Measurements from ENCODE around the gene CDKAL1.
"Not testable (repeated sequence)": the region's sequence is repeated elsewhere in the genome, so short reads cannot be mapped to it uniquely, and the experiment has no call there.

Gene CDKAL1

DNA sequence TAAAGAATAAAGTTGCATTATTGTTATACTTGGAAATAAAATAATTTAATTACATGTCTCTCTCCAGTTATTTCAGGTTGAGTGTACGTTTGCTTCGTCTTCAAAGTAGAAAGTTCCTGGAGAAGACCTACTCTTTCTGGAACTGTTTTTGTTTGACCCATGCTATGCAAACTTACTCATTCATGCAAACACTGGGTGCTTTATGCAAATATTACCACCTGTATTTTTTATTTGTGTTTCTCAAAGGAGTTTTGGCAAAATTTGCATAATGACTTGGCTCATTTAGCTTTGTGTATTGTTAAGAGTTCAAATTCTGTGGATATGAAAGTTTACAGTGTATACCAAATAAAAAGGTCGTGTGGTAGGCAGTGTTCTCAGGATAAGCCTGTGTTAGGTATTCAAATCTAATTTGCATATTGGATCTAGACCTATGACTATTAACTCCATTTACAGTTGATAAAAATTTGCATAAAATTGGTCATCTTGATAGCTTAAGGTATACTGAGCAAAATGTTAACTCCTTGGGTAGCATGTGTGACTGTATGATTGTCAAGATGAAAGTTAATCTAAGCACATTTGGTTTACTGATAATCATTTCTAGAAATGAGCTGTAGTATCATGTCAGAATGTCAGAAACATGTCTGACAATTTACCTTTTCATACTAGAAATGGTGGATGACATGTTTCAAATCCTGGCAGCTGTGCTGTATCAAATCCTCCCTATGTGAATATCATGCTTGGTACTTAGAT, 65.2 kb downstream of the CDKAL1 start:
- no peak for DNase-seq

- DNase-seq: no peak
Measured at GRCh38 chr6:20600831-20601230, 66.6 kb downstream of the CDKAL1 start.

DNA sequence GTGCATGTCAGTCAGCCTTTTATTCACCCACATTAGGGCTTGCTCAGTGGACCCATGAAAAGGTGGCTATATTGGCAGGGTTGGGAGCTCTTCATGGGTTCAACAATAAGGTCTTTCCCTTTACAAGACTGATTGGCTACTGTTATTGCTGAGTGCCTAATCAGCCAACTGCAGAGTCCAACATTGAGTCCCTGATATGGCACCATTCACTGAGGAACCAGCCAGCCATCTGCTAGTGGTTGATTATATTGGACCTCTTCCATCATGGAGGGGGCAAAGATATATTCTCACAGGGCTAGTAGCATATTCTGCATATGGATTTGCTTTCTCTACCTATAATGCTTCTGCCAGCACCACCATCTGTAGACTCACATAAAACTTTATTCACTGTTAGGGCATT, 69.9 kb downstream of the CDKAL1 start:
- no peak for DNase-seq

- DNase-seq: no peak
Measured at GRCh38 chr6:20605061-20605460, 70.8 kb downstream of the CDKAL1 start.

DNA sequence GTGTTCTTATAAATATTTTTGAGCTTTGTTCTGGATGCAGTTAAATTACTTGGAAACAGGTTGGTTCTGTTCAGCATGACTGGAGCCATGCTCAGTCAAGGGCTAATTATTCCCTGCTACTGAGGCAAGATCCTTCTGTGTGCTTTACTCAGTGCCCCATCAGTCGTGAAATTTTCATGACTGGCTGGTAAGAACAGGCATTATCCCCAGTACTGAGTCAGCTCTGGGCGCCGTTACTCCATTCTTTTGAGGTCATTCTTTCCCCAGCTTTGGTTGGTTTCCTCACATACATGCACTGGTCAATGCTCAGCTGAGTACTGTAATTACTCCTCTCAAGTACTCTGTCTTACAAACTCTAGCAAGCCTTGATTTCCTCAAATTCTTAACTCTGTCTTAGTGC, 71.3 kb downstream of the CDKAL1 start:
- no peak for DNase-seq

- DNase-seq: no peak
Measured at GRCh38 chr6:20606831-20607230, 72.6 kb downstream of the CDKAL1 start.

- DNase-seq: no peak
Measured at GRCh38 chr6:20608356-20608755, 74.1 kb downstream of the CDKAL1 start.

- no peak for DNase-seq
Measured at GRCh38 chr6:20608905-20609304, 74.6 kb downstream of the CDKAL1 start.

DNA sequence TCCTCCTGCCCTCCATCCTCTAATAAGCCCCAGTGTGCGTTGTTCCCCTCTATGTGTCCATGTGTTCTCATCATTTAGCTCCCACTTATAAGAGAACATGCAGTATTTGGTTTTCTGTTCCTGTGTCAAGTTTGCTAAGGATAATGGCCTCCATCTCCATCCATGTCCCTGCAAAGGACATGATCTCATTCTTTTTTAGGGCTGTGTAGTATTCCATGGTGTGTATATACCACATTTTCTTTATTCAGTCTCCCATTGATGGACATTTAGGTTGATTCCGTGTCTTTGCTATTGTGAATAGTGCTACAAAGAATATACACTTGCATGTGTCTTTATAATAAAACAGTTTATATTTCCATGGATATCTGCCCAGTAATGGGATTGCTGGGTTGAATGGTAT, 75.7 kb downstream of the CDKAL1 start:
- not testable (repeated sequence) for DNase-seq

DNA sequence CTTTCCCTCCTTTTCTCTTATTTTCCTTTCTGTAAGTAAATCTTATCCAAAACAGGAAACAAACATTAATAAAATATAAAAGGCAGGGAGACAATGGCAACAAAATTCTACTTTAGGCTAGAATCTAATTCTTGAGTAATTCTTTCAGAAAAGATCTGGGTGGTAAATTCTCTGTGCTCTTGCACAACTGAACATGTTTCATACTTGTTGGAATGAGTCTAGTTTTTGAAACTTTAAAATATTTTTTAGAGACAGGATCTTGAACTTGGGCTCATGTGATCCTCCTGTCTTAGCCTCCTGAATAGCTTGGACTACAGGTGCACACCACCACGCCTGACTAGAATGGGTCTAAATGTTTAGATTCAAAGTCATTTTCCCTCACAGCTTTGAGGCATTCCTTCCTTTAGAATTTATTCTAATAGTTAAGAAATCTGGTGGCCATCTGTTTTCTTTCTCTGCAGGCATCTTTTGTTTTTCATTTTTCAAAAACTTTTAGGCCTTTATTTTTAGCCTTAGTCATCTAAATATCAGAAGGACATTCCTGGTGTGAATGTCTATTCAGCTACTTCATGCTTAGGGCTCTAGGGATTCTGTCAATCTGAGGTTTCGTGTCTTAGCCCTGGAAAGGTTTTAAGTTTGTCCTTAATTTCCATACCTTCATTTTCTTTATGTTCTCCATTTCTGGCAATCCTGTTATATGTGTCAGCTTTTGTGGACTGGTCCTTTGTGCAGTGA, 76.5 kb downstream of the CDKAL1 start:
- peak; percentile 56 for DNase-seq

- not testable (repeated sequence) for DNase-seq
Measured at GRCh38 chr6:20617537-20617936, 83.3 kb downstream of the CDKAL1 start.

DNA sequence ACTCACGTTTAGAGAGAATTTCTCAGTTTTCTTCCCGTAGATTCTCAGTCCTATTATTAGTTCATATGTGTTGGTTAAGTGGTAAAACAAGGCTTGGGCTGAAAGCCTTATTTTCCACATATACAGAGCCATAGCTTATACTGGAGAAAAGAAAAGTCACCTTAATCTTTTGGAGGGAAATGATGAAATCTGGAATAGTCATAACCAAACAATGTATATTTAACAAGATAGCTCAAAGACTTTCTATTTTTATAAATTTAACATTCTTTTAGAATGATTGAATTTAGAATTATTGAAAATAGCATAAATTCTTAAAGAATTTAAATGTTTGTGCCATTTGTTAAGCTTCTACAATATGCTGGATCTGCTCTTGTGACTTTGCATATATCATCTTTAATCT, 85.8 kb downstream of the CDKAL1 start:
- DNase-seq: peak; percentile 71

DNA sequence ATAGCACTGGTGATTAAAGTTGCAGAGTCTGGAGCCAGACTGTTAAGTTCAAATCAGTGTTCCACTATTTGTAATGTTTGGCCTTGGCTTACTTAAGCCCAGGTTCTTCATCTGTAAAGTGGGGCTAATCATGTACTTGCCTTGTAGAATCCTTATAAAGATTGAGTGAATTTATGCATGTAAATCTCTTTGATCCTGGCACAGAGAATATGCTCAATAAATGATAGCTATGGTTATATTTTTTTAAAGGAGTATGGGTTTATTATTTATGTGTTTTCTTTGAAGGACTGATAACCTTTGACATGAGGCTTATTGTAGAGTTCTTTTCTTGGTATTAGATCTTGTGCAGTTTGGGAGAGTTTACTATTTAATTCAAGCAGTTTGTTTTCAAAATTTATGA, 89.5 kb downstream of the CDKAL1 start:
- DNase-seq: no peak

DNA sequence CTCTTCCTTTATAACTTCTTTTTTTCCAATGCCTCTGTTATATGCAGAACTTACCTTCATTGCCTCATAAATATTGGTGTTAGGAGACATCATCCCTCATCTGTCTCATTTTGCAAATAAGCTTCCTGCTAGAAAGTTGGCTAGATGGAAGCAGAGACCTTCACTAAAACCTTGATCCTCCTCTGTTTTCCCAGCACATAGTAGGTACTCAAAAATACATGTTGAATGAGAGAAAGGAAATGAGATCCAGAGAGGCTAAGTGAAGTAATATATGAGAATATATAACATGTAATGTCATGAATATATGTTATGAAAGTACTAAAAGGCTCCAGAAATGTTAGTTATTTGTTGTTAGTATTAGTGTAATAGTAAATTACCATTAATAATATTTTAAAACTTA, 91.9 kb downstream of the CDKAL1 start:
- no peak for DNase-seq

GRCh38 chr6:20629509-20629908, 95.3 kb downstream of the CDKAL1 start:
- no peak for DNase-seq

GRCh38 chr6:20630136-20630535, 95.9 kb downstream of the CDKAL1 start:
- DNase-seq: no peak

DNA sequence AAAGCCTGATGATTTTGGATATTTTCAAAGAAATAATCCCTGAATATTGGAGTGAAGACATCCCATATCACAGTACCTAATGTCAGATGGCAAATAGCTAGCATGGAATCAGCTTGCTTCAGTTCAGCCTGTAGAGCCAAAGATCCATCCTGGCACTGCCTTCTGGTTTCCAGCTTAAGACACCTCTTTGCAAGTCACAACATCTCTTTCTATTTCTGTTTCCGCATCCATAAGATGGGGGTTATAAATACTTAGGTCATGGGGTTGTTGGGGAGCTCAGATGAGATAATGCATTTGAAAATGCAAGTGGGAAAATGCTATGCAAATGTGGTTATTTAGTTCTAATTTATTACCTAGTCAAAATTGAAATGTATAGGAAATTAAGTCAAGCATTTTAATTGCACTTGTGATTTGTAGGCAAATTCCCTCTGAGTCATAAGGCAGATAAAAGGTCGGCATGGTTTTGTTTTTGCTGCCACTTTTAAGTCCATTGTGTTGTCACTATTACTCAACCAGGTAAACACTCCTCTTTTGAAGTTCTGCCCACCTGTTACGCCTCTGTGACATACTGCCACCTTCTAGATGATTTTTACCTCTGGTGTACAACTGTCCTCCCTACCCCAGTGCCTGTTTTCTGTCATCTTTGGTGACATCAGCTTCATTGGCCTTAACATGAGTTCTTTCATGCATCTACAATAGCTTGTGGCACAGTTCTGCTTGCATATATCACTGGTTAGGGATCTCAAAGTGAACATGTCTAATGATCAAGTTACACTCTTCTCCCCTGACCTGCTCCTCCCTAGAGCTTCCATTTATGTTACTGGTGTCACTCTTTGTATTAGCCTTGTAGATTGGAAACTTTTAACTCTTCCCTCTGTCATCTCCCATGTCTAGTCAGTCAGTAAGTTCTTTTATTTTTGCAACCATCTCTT, 96.6 kb downstream of the CDKAL1 start:
- DNase-seq: no peak

DNA sequence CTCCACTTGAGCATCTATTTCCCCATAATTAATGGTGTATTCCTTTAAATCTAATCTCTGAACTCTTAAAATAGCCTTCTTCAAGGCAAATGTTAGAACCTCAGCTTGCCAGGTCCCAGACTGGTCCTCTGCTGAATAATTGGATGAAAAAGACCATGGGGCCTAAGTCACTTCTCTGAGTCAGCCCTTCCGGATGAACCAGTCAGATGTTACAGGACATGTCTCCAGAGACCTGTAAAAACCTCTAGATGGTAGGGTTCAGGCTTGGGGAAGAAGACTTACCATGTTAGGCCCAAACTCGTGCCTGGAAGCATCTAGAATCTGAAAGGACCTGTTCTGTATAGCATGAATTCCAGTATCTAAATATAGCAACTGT, 97.3 kb downstream of the CDKAL1 start:
- no peak for DNase-seq

DNA sequence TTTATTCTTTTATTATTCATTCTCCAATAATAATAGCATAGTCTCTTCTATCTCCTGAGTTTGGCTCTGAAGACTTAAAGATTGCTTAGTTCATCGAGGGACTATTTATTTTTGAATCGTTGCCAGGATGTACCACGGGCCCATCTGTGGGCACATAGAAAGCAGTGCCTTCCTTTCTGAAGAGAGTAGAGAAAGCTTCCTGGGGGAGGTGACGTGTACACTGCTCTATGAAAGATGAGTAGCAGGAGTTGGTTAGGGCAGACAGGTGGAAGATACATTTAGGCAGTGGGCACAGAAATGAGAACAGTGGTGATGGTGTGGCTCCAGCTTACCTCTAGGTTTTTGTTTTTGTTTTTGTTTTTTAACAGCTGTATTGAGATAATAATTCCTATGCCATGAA, 98.4 kb downstream of the CDKAL1 start:
- no peak for DNase-seq

- DNase-seq: no peak
Measured at GRCh38 chr6:20633566-20634340, 99.5 kb downstream of the CDKAL1 start.

DNA sequence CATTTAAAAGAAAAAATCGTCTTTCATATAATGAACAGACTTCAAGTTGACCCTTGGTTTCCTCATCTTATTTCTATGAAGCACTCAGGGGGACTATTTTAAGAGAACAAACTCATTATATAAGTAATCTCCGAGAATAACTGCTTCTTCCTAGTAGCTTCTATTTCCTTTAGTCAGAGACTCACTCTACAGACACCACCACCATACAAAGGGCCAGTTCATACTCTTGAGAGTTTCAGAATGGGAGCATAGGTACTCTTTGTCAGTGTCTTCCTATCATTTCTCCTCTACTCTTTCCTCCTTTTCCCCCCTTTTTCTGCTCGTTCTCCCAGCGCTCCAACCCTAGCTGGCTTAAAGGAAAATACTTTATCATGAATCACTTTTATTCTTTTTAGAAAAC, 104.9 kb downstream of the CDKAL1 start:
- DNase-seq: no peak

GRCh38 chr6:20640181-20640580, 105.9 kb downstream of the CDKAL1 start:
- no peak for DNase-seq

Measured in fibroblast of skin of scalp (primary cell).